Cerebellar cortex (tissue), 1 donor: ENCODE measurements around the gene OSBPL5.
A peak's percentile ranks its signal among the peaks of the same experiment; 100 is the strongest.

Experiments used
- DNase-seq: peaks from one replicate; pipeline ENCODE4 v3.0.0-alpha.2; 2015; ENCODE audit warnings: low spot score

OSBPL5 gene

GRCh38 chr11:3096909-3097530, 68.1 kb downstream of the OSBPL5 start:
- no peak for DNase-seq

GRCh38 chr11:3095712-3096361, 69.3 kb downstream of the OSBPL5 start:
- no peak for DNase-seq

GRCh38 chr11:3094223-3094824, 70.8 kb downstream of the OSBPL5 start:
- DNase-seq = no peak

- no peak for DNase-seq
These were observed 71.6 kb downstream of the OSBPL5 start for GRCh38 chr11:3093281-3094191.

GRCh38 chr11:3092603-3093141, 72.4 kb downstream of the OSBPL5 start:
- DNase-seq = no peak

GRCh38 chr11:3091846-3092602, 73.1 kb downstream of the OSBPL5 start:
- DNase-seq = peak; percentile 63

- DNase-seq = no peak
These were observed 73.8 kb downstream of the OSBPL5 start for GRCh38 chr11:3091081-3091845.

GRCh38 chr11:3090096-3090901, 74.8 kb downstream of the OSBPL5 start:
- DNase-seq = no peak

- DNase-seq = no peak
These were observed 75.7 kb downstream of the OSBPL5 start for GRCh38 chr11:3089236-3090061.

- no peak for DNase-seq
These were observed 76.3 kb downstream of the OSBPL5 start for GRCh38 chr11:3088806-3089205.

- DNase-seq = no peak
These were observed 77.0 kb downstream of the OSBPL5 start for GRCh38 chr11:3087821-3088800.

- DNase-seq = no peak
These were observed 77.7 kb downstream of the OSBPL5 start for GRCh38 chr11:3087373-3087772.

GRCh38 chr11:3086671-3087150, 78.4 kb downstream of the OSBPL5 start:
- no peak for DNase-seq

- DNase-seq = no peak
These were observed 79.0 kb downstream of the OSBPL5 start for GRCh38 chr11:3086114-3086513.

GRCh38 chr11:3085052-3085451, 80.1 kb downstream of the OSBPL5 start:
- DNase-seq = no peak

GRCh38 chr11:3083321-3083720, 81.8 kb downstream of the OSBPL5 start:
- DNase-seq = no peak

GRCh38 chr11:3081386-3081751, 83.7 kb downstream of the OSBPL5 start:
- no peak for DNase-seq
